Spinal cord (tissue), 10 donors: ENCODE data around the gene TNIK. TPM values are rescaled to one million over a fixed set of nuclear protein-coding genes. Genes with fewer than 3 reads are reported as not detected.

ENCODE experiments used
- DNase-seq, 6 donors: peaks; one replicate each; pipeline versions ENCODE4 v3.0.0 to v3.0.0-alpha.2; 2013 to 2015; ENCODE audit warnings: low spot score in 6 of 6, low read depth in 4 of 6
- H3K27ac ChIP-seq: one replicate; pipeline ENCODE4 v1.5.1; 2013; ENCODE audit warnings: low read depth, low read length, control low read depth
- H3K27me3 ChIP-seq: one replicate; pipeline ENCODE4 v1.6.1; 2013; ENCODE audit warnings: low read length; ENCODE audit not compliant: control insufficient read depth, insufficient read depth
- H3K36me3 ChIP-seq: one replicate; pipeline ENCODE4 v1.6.1; 2013; ENCODE audit warnings: low read length; ENCODE audit not compliant: control insufficient read depth, insufficient read depth
- H3K4me1 ChIP-seq: one replicate; pipeline ENCODE4 v1.6.1; 2013; ENCODE audit warnings: low read length; ENCODE audit not compliant: control insufficient read depth, insufficient read depth
- H3K4me3 ChIP-seq: one replicate; pipeline ENCODE4 v1.5.1; 2013; ENCODE audit warnings: low read depth, low read length, control low read depth
- H3K9me3 ChIP-seq: one replicate; pipeline ENCODE4 v1.6.1; 2013; ENCODE audit warnings: low read length; ENCODE audit not compliant: control insufficient read depth, insufficient read depth
- WGBS: methylation state at CpG from one replicate; pipeline ENCODE4 v1.1.5; 2013; ENCODE audit warnings: missing lambda C conversion rate; ENCODE audit not compliant: insufficient coverage; 5-methylcytosine and 5-hydroxymethylcytosine counted together
- polyA plus RNA-seq, 2 donors: library from polyadenylated mRNA; unstranded; fragments of 120-200 nt; gene quantifications; one replicate each; pipeline ENCODE4 v1.2.1, GENCODE V29; 2013; ENCODE audit not compliant: insufficient read length in 2 of 2
- total RNA-seq, 2 donors: library from RNA; depleted of rRNA in 1 of 2; stranded (reverse); fragments of 120-200 nt in 1 of 2; fragments of >200 nt in 1 of 2; gene quantifications; one replicate each; pipeline versions ENCODE4 v1.2.3 to v1.2.4, GENCODE V29; 2013 to 2014
- donor health status: healthy.

Gene TNIK
- total and polyA plus RNA-seq, 4 donors: 38.3 to 105 (median 88.5) TPM

DNA sequence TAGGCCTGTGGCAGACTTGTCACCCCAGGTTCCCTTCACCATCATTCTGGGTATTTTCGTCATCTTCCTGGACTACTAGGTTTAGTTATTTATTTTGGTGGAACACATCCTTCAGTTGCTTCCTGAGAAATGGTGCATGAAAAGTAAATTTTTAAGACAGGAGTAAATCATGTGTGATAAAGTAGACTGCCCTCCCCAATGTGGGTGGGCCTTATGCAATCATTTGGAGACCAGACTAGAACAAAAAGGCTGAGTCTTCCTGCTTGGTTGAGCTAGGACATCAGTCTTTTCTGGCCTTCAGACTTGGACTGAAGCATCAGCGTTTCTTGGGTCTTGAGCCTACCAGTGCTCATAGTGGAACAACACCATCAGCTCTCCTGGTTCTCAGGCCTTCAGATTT lies 382.9 kb downstream of the TNIK start:
- H3K4me3 ChIP-seq: no peak overlapping the region
- H3K36me3 ChIP-seq: peaks cover 16% of the 10 kb centered on the region
- H3K9me3 ChIP-seq: no peaks in the 10 kb centered on the region
- no peak for DNase-seq
- H3K4me1 ChIP-seq: no peaks in the 10 kb centered on the region
- H3K27me3 ChIP-seq: no peaks in the 10 kb centered on the region
- WGBS: 100% methylated on average over 1 of the region's 2 CpGs
- no peak overlapping the region for H3K27ac ChIP-seq

DNA sequence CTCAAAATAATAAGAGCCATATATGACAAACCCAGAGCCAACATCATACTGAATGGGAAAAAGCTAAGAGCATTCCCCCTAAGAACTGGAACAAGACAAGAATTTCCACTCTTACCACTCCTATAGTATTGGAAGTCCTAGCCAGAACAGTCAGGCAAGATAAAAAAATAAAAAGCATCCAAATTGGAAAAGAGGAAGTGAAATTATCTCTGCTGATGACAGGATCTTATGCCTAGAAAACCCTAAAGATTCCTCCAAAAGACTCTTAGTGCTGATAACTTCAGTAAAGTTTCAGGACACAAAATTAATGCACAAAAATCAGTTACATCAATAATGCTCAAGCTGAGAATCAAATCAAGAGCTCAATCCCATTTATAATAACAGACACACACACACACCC lies 387.8 kb downstream of the TNIK start:
- DNase-seq: no peak
- Histone ChIP-seq H3K9me3 (no peaks in the 10 kb centered on the region), H3K4me3 (no peak overlapping the region), H3K27me3 (no peaks in the 10 kb centered on the region), H3K4me1 (no peaks in the 10 kb centered on the region), H3K27ac (no peak overlapping the region), H3K36me3 (peaks cover 17% of the 10 kb centered on the region)

DNA sequence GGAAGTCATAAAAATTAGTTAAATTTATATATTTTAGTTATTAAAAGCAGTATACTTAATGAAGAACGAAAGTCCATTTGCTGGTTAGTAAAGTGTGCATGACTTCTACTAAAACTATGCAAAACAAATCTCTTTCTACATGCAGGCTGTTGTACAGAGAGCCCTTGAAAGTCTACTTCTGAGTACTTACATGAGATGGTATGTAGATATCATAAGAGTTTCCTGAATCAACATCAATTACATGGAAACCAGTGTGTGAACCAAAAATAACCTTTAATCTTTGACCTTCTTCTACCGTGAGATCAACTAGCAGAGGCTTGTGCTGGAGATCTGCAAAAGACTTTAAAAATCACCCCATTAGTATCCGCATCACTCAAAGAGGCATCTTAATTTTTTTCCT lies 391.5 kb downstream of the TNIK start:
- Histone ChIP-seq H3K36me3 (peaks cover 9% of the 10 kb centered on the region), H3K9me3 (no peaks in the 10 kb centered on the region)

DNA sequence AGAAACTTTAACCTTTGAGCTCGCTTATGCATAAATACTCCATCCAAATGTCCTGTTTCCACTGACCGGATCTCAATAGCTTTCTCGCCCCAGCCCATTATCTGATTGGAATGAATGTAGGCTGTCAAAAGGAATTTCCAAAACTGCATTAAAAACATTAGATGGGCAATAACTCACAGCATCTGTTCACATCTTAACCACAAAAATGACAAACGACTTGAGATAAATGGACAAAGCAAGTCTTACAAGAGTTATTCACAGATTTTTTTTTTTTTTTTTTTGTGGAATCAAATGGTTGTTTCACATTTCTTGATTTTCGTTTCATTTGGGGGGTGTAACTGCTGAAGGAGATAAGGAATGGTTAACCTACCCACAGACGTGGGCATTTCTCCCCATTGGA lies 394.0 kb downstream of the TNIK start:
- Histone ChIP-seq H3K9me3 (no peaks in the 10 kb centered on the region), H3K36me3 (peaks cover 9% of the 10 kb centered on the region), H3K27me3 (no peaks in the 10 kb centered on the region), H3K4me3 (no peak overlapping the region), H3K4me1 (no peaks in the 10 kb centered on the region), H3K27ac (no peak overlapping the region)
- 100% methylated on average over 1 of the region's 6 CpGs for WGBS
- DNase-seq: no peak

More for the DNA sequence above, 391.5 kb downstream of the TNIK start:
- no CpG with 5 or more reads among the region's 3 CpGs for whole genome bisulfite sequencing
- no peaks in the 10 kb centered on the region for H3K4me1 ChIP-seq
- no peaks in the 10 kb centered on the region for H3K27me3 ChIP-seq
- H3K4me3 ChIP-seq: no peak overlapping the region
- H3K27ac ChIP-seq: no peak overlapping the region
- DNase-seq: no peak

DNA sequence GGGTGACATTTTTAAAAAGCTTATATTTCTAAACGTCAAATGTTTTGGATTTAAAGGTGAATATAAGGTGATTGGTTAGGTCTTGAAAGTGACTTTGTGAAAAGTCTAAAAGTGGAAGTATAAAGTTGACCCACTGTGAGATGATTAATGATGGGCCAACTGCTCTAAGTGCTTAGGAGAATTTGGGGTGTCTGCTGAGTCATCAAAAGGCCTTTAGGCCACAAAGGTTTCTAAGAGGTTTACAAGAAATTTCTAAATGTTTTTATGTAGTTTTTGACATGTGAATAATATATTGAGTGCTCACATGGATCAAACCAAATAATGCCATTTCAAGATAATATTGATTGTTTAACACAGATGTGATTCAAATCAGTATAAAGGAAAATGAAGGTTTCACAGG lies 394.5 kb downstream of the TNIK start:
- DNase-seq: no peak
- 100% methylated on average over 1 of the region's 1 CpG for WGBS
- H3K9me3 ChIP-seq: no peaks in the 10 kb centered on the region
- no peak overlapping the region for H3K27ac ChIP-seq
- no peak overlapping the region for H3K4me3 ChIP-seq
- peaks cover 9% of the 10 kb centered on the region for H3K36me3 ChIP-seq
- H3K4me1 ChIP-seq: no peaks in the 10 kb centered on the region
- no peaks in the 10 kb centered on the region for H3K27me3 ChIP-seq

DNA sequence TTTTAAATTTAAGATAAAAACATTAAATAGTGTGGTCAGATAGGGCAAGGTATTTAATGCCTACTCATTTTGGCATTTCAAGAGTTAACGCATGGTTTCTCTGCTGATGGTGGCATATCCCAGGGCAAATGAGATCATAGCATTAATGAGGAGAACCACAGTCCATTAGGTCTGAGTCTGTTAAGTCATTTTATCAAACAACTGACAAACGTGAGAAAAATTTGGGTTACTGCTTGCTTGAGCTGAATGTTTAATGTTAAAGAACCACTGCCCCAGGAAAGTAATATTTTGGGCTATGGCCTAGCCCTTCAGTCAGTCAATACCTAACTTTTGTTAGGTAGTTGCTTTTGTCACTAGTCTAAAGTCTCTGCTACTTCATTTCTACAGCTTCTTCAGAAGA lies 395.7 kb downstream of the TNIK start:
- Histone ChIP-seq H3K9me3 (no peaks in the 10 kb centered on the region), H3K27me3 (no peaks in the 10 kb centered on the region), H3K36me3 (peaks cover 4% of the 10 kb centered on the region), H3K4me3 (no peak overlapping the region), H3K4me1 (no peaks in the 10 kb centered on the region), H3K27ac (no peak overlapping the region)
- 100% methylated on average over 1 of the region's 2 CpGs for WGBS
- DNase-seq: no peak

DNA sequence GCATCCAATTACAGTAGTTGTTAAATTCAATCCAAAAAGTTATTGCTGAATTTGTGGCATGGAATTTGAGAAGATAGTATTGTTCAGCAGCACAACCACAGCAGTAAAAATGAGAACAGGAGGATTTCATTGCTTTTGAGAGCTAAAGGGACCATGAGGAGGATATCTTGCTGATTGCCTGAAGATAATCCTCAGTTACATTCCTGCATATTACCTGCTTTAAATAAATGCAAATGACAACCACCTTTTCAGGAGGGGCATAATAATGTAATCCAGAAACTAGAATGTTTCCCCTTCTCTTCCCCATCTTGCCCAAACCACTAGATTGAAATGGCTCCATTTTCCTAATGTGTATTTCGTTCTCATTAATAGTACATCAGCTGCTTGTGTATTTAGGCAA lies 398.5 kb downstream of the TNIK start:
- no peaks in the 10 kb centered on the region for H3K4me1 ChIP-seq
- H3K36me3 ChIP-seq: no peaks in the 10 kb centered on the region
- WGBS: no CpG with 5 or more reads among the region's 1 CpG
- no peak overlapping the region for H3K4me3 ChIP-seq
- H3K27ac ChIP-seq: no peak overlapping the region
- no peaks in the 10 kb centered on the region for H3K9me3 ChIP-seq
- no peaks in the 10 kb centered on the region for H3K27me3 ChIP-seq
- DNase-seq: no peak

DNA sequence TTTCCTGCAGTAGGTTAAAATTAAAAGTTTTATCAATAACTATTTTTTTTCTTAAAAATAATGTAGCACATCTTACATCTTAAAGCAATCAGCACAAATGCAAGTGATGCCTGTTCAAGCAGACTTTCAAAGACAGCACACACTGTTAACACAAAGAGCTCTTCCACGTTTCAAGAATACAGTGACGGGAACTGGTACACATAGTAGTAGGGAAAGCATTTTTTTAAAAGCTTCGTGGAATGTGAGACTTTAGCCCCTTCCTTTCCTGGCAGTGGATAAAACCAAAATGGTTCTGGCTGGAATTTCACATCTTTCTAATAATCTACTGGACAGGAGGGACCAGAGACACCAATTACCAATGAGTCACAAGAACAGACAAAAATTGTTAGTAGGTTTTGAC lies 400.2 kb downstream of the TNIK start:
- no peaks in the 10 kb centered on the region for H3K9me3 ChIP-seq
- no peaks in the 10 kb centered on the region for H3K36me3 ChIP-seq
- H3K27me3 ChIP-seq: no peaks in the 10 kb centered on the region
- no peak for DNase-seq
- no peak overlapping the region for H3K4me3 ChIP-seq
- WGBS: no CpG with 5 or more reads among the region's 3 CpGs
- no peaks in the 10 kb centered on the region for H3K4me1 ChIP-seq
- H3K27ac ChIP-seq: no peak overlapping the region

DNA sequence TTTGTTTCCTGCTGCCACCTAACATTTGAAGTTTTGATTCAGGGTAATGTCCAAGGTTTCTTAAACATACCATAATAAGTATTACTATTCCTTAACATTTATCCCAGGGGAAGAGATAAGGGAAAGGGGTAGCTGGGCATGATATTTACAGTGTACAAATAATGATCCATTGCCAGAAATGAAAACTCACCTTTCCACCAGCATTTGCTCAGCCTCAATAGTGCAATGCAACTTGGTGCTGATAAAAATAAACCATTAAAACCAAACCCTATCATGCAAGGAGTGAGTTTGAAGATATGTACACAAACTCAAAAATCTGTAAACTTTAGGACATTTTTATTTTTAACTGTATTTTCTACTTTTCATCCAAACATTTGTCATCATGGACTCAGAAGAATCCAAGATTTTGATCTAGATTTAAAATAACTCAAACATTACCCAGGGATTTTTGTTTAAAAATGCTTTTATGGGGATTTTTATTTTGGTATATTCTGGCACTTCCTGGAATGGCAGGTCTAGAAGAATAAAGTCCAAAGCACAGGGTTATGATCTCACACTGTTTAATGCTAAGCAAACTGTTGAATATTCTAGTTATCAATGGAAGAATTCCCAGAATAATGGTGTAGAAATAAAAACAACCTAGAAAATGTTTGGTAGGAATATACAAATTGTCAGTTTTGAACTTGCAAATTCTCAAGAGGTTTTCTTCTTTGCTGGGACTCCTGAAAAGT lies 401.2 kb downstream of the TNIK start:
- Histone ChIP-seq H3K4me3 (no peak overlapping the region), H3K4me1 (no peaks in the 10 kb centered on the region), H3K36me3 (no peaks in the 10 kb centered on the region), H3K27ac (no peak overlapping the region), H3K27me3 (no peaks in the 10 kb centered on the region), H3K9me3 (no peaks in the 10 kb centered on the region)
- DNase-seq: no peak

DNA sequence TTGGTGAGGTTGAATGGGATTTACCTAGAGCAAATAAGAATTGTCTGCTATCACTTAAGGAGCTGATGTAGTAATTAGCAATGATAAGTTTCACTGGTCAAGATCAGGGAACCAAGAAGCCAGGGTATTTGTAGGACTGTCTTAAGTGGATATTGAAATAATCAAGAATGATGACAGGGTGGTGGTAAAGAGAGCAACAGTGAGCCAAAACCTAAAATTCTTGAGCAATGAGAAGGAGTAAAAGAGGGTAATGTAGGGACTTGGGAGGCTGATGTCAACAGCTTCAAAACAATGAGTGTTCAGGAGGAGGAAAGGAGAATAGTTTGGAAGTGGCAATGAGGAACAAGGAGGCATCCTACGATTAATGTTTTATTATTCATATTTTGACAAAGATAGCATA lies 402.1 kb downstream of the TNIK start:
- WGBS: no CpG with 5 or more reads among the region's 1 CpG
- H3K4me3 ChIP-seq: no peak overlapping the region

More for the DNA sequence above, 402.1 kb downstream of the TNIK start:
- DNase-seq: no peak
- no peaks in the 10 kb centered on the region for H3K36me3 ChIP-seq
- no peaks in the 10 kb centered on the region for H3K4me1 ChIP-seq
- H3K27me3 ChIP-seq: no peaks in the 10 kb centered on the region
- H3K27ac ChIP-seq: no peak overlapping the region
- no peaks in the 10 kb centered on the region for H3K9me3 ChIP-seq
